ENCODE results near the gene RHNO1. TPM values are rescaled to one million over a fixed set of nuclear protein-coding genes. Genes with fewer than 3 reads are reported as not detected.

Gene RHNO1
- total and polyA plus RNA-seq, 2 of the 13 experiments (the other 11 are each of a cell fraction or from before 2014, with no cell fraction given) = 27.2 to 49.6 TPM

- TF ChIP-seq TAF15 (IDR thresholded peaks at IDR 0.05; ENCODE audit: low read depth, low read length, poor library complexity, severe bottlenecking) = no peak
- TF ChIP-seq, protein P1, sequence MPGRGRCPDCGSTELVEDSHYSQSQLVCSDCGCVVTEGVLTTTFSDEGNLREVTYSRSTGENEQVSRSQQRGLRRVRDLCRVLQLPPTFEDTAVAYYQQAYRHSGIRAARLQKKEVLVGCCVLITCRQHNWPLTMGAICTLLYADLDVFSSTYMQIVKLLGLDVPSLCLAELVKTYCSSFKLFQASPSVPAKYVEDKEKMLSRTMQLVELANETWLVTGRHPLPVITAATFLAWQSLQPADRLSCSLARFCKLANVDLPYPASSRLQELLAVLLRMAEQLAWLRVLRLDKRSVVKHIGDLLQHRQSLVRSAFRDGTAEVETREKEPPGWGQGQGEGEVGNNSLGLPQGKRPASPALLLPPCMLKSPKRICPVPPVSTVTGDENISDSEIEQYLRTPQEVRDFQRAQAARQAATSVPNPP (CRISPR knock-in tag; IDR thresholded peaks at IDR 0.05) = no peak
- no peak for TF ChIP-seq ZBTB37 (CRISPR knock-in tag; IDR thresholded peaks at IDR 0.05)
- 0 out of 2 replicates have a peak, but pooled peaks have one; percentile 13 for TF ChIP-seq BRD4 (CRISPR knock-in tag; IDR thresholded peaks at IDR 0.05)
- no peak for TF ChIP-seq ZNF615 (CRISPR knock-in tag; IDR thresholded peaks at IDR 0.05; ENCODE audit: borderline replicate concordance)
- TF ChIP-seq ZFP1 (CRISPR knock-in tag; IDR thresholded peaks at IDR 0.05) = no peak
- 0 out of 2 replicates have a peak, but pooled peaks have one; percentile 19 for TF ChIP-seq GLI4 (CRISPR knock-in tag; IDR thresholded peaks at IDR 0.05; ENCODE audit: borderline replicate concordance)
- TF ChIP-seq KDM1A (CRISPR knock-in tag; IDR thresholded peaks at IDR 0.05) = no peak
- no peak for TF ChIP-seq ZMAT3 (CRISPR knock-in tag; conservative IDR thresholded peaks at IDR 0.05)
- no peak for TF ChIP-seq NCOA2 (CRISPR knock-in tag; IDR thresholded peaks at IDR 0.05)
- TF ChIP-seq, protein P2, sequence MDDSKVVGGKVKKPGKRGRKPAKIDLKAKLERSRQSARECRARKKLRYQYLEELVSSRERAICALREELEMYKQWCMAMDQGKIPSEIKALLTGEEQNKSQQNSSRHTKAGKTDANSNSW (CRISPR knock-in tag; IDR thresholded peaks at IDR 0.05; ENCODE audit: borderline replicate concordance) = no peak
- 0 out of 2 replicates have a peak, but pooled peaks have one; percentile 36 for TF ChIP-seq ZNF614 (CRISPR knock-in tag; IDR thresholded peaks at IDR 0.05; ENCODE audit: borderline replicate concordance)
- no peak for TF ChIP-seq ZNF781 (CRISPR knock-in tag; IDR thresholded peaks at IDR 0.05; ENCODE audit: borderline replicate concordance, not compliant biosample characterization)
- TF ChIP-seq REL (CRISPR knock-in tag; conservative IDR thresholded peaks at IDR 0.05) = peak; percentile 71; the same call in 1 of the 2 replicates
- TF ChIP-seq CHD4 (IDR thresholded peaks at IDR 0.05; ENCODE audit: borderline replicate concordance, low read length) = no peak
- TF ChIP-seq ATRX (CRISPR knock-in tag; IDR thresholded peaks at IDR 0.05; ENCODE audit: borderline replicate concordance) = no peak
- 0 out of 2 replicates have a peak, but pooled peaks have one; percentile 11 for TF ChIP-seq BCL6 (CRISPR knock-in tag; IDR thresholded peaks at IDR 0.05)
- peak; percentile 81 for TF ChIP-seq NFYC (CRISPR knock-in tag; IDR thresholded peaks at IDR 0.05)
- TF ChIP-seq ZSCAN25 (CRISPR knock-in tag; IDR thresholded peaks at IDR 0.05) = no peak
- TF ChIP-seq ONECUT2 (CRISPR knock-in tag; IDR thresholded peaks at IDR 0.05) = no peak
- TF ChIP-seq ZNF253 (CRISPR knock-in tag; IDR thresholded peaks at IDR 0.05; ENCODE audit: borderline replicate concordance) = no peak
- TF ChIP-seq ZNF33B (CRISPR knock-in tag; IDR thresholded peaks at IDR 0.05) = no peak; the same call in 1 of the 2 replicates
- TF ChIP-seq ZEB1 (IDR thresholded peaks at IDR 0.05; ENCODE audit: insufficient replicate concordance, low read depth) = no peak
- no peak for TF ChIP-seq JUND (CRISPR knock-in tag; IDR thresholded peaks at IDR 0.05)
- peak; percentile 33; the same call in 1 of the 2 replicates for TF ChIP-seq ZNF788 (CRISPR knock-in tag; IDR thresholded peaks at IDR 0.05; ENCODE audit: borderline replicate concordance)
- no peak for TF ChIP-seq ZNF34 (CRISPR knock-in tag; IDR thresholded peaks at IDR 0.05; ENCODE audit: borderline replicate concordance)
- peak; percentile 66; the same call in 1 of the 2 replicates for TF ChIP-seq ZNF768 (CRISPR knock-in tag; IDR thresholded peaks at IDR 0.05)
- no peak for TF ChIP-seq RARA (CRISPR knock-in tag; IDR thresholded peaks at IDR 0.05)
- TF ChIP-seq GABPB1 (CRISPR knock-in tag; IDR thresholded peaks at IDR 0.05) = peak; percentile 76; the same call in 1 of the 2 replicates
- TF ChIP-seq KLF9 (CRISPR knock-in tag; IDR thresholded peaks at IDR 0.05; ENCODE audit: low read depth) = no peak
Measured at GRCh38 chr12:2877047-2877952, at the start of gene RHNO1, which contains the start of gene FOXM1 (continued).
